ENCODE results near the gene P2RY11. TPM values are rescaled to one million over a fixed set of nuclear protein-coding genes. Genes with fewer than 3 reads are reported as not detected.

Gene P2RY11
- polyA plus RNA-seq, 4 donors = 10.3 to 17.2 (median 14.0) TPM

Other genes starting within 250 kb of the P2RY11 start
- gene OLFM2, start 175.2 kb upstream of the P2RY11 start, polyA plus RNA-seq (ENCODE audit: insufficient read length in 4 of 4) = 10 to 100 TPM; 16.2 to 22.5 (median 21.5) TPM
- 1 to 10 TPM in 2 of 4 donors, under 1 TPM in 2; 0.78 to 1.6 (median 1.3) TPM for gene COL5A3, start 101.2 kb upstream of the P2RY11 start, polyA plus RNA-seq (ENCODE audit: insufficient read length in 4 of 4)
- gene RDH8, start 98.2 kb upstream of the P2RY11 start, polyA plus RNA-seq (ENCODE audit: insufficient read length in 4 of 4) = under 1 TPM in 1 of 4 donors, not detected in 3; 0.27 TPM
- 10 to 100 TPM; 21.2 to 34.3 (median 27.5) TPM for gene SHFL, start 25.4 kb upstream of the P2RY11 start, polyA plus RNA-seq (ENCODE audit: insufficient read length in 4 of 4)
- gene ANGPTL6, start 9.0 kb upstream of the P2RY11 start, polyA plus RNA-seq (ENCODE audit: insufficient read length in 4 of 4) = 1 to 10 TPM; 2.3 to 3.5 (median 3.2) TPM
- 10 to 100 TPM; 25.8 to 44.5 (median 35.7) TPM for gene PPAN, start 5.3 kb upstream of the P2RY11 start, polyA plus RNA-seq (ENCODE audit: insufficient read length in 4 of 4)
- gene EIF3G, start 8.2 kb downstream of the P2RY11 start, polyA plus RNA-seq (ENCODE audit: insufficient read length in 4 of 4) = 100 to 1,000 TPM; 190 to 229 (median 203) TPM
- gene DNMT1, start 83.3 kb downstream of the P2RY11 start, polyA plus RNA-seq (ENCODE audit: insufficient read length in 4 of 4) = 100 to 1,000 TPM in 2 of 4 donors, 10 to 100 TPM in 2; 80.7 to 129 (median 108) TPM
- 10 to 100 TPM; 11.0 to 14.4 (median 13.1) TPM for gene S1PR2, start 119.6 kb downstream of the P2RY11 start, polyA plus RNA-seq (ENCODE audit: insufficient read length in 4 of 4)
- 10 to 100 TPM; 31.5 to 59.7 (median 48.7) TPM for gene MRPL4, start 140.5 kb downstream of the P2RY11 start, polyA plus RNA-seq (ENCODE audit: insufficient read length in 4 of 4)
- gene ICAM1, start 159.4 kb downstream of the P2RY11 start, polyA plus RNA-seq (ENCODE audit: insufficient read length in 4 of 4) = 1 to 10 TPM; 5.5 to 7.3 (median 6.4) TPM
- under 1 TPM; 0.28 to 0.81 (median 0.58) TPM for gene ICAM4, start 175.3 kb downstream of the P2RY11 start, polyA plus RNA-seq (ENCODE audit: insufficient read length in 4 of 4)
- under 1 TPM; 0.11 to 0.32 (median 0.23) TPM for gene ICAM5, start 178.3 kb downstream of the P2RY11 start, polyA plus RNA-seq (ENCODE audit: insufficient read length in 4 of 4)
- 10 to 100 TPM in 1 of 4 donors, 1 to 10 TPM in 3; 2.8 to 11.8 (median 6.9) TPM for gene ZGLP1, start 198.1 kb downstream of the P2RY11 start, polyA plus RNA-seq (ENCODE audit: insufficient read length in 4 of 4)
- 10 to 100 TPM; 16.2 to 28.3 (median 21.7) TPM for gene FDX2, start 204.3 kb downstream of the P2RY11 start, polyA plus RNA-seq (ENCODE audit: insufficient read length in 4 of 4)
- gene RAVER1, start 221.8 kb downstream of the P2RY11 start, polyA plus RNA-seq (ENCODE audit: insufficient read length in 4 of 4) = 10 to 100 TPM; 22.2 to 45.2 (median 35.8) TPM
- 10 to 100 TPM in 2 of 4 donors, 1 to 10 TPM in 2; 8.4 to 11.5 (median 10.4) TPM for gene ICAM3, start 227.9 kb downstream of the P2RY11 start, polyA plus RNA-seq (ENCODE audit: insufficient read length in 4 of 4)